HG02623 (cell line): ENCODE data around the gene NSF.
A peak's percentile ranks its signal among the peaks of the same experiment; 100 is the strongest.
"Not testable (repeated sequence)": the region's sequence is repeated elsewhere in the genome, so short reads cannot be mapped to it uniquely, and the experiment has no call there.

Experiments
- ATAC-seq: cut with Tn5 transposase; IDR thresholded peaks from one replicate; pipeline ENCODE4 v1.9.1; 2021; ENCODE audit warnings: moderate library complexity; ENCODE audit not compliant: unreplicated experiment

The NSF gene

DNA sequence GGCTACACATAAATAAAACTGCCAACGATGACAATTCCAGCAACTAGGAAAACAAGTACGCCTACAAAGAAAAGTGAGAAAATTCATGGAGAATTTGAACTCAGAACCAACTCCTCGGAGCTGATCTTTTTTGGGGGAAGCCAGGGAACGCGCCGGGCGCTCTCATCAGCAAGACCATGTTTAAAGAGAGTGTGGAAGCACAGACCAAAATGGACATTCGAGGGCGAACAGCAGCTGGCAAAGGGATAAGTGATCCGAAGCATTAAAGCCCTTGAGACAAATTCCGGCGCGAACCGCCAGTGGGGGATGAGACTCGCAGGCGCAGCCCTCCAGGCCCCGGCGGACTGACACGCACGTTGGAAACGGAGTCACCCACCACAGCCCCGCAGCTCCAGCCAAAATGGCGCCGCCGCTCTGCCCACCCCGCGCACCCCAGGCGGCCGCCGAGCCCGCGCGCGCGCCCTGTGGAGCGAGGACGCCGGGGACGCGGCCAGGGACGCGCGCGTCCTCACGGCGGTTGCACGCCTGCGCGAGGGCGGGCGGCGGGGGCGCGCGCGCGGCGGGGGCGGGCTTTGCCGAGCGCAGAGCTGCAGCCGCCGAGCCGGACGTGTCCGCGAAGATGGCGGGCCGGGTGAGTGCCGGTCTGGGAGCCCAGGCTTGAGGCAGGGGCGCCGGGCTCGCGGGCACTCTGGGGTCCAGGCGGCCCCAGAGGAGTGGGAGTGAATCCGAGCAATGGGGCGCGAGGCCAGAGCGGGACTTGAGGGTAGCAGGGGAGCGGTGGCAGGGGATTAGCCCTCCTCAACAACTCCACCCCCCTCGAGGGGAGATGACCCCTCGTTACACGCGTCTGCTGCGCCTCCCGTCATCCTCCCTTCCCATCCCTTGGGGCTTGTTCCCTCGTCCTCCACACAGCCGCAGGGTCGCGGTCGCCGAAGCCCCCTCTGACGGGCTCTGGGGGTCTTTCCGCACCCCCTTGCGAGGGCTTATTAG is at the start of gene NSF:
TSS of gene NSF (plus strand) at position 513 of the 990 bp plus-strand sequence. CDS start at position 620, 107 bp downstream.
- peak; percentile 77 for ATAC-seq

DNA sequence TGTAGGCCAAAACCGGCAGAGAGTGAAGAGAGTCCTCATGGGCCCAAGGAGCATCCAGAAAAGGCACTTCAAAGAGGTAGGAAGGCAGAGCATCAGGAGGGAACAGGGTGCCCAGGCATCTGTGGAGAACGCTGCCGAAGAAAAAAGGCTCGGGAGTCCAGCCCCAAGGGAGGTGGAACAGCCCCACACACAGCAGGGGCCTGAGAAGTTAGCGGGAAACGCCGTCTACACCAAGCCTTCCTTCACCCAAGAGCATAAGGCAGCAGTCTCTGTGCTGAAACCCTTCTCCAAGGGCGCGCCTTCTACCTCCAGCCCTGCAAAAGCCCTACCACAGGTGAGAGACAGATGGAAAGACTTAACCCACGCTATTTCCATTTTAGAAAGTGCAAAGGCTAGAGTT is 41.9 kb upstream of the NSF start:
- not testable (repeated sequence) for ATAC-seq

DNA sequence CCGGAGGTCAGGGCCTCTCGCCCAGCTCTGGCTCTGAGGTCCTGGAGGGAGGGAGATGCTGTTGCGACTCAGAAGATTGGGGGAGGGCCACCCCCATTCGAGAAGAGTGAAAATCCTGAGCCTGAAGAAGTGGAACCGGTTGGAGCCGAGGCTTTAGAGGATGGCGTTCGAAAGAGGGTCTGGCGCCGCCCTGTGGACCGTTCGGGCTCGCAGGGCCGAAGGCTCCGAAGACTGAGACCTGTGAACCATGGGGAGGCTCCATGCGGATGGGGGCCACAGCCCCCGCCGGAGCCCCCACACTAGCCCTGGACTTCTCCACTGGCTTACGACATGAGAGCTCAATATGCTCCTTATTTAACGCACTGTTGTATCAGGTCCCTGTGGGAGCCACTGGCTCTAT is 31.3 kb upstream of the NSF start:
- not testable (repeated sequence) for ATAC-seq

DNA sequence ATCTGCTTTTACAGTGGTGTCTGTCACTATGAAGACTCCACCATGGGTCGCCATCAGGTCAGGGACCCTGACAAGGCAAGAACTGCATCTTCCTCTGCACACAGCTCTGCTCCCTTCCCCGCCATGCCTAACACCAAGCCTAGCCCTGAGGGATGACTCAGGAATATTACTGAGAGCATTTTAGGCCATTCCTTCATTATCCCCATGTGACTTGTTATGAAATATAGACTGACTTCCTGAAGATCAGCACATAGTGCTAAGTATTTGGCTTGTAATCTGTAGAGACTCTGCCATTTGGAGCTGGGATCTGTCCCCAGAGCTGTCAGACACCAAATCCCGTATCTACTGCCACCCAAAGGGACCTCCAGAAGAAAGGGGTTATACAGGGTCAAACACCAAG is 30.4 kb upstream of the NSF start:
- not testable (repeated sequence) for ATAC-seq

DNA sequence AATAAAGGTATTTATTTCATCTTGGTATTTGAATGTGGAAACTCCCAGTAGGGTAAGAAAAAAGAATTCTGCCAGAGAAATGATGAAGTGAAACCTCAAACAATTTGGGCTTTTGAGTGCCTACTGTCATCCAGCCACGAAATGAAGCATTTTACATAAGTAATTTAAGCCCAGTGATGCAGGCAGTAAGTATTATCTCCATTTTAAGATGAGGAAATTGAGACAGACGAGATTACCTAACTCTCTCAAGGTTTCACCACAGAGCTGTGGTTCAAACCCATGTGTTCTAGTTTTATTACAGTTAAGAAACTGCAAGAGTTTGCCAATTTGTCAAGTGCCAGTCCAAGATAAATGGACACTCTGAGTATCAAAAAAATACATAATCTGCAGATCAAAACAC is 24.2 kb upstream of the NSF start:
- ATAC-seq, result not testable (repeated sequence)

DNA sequence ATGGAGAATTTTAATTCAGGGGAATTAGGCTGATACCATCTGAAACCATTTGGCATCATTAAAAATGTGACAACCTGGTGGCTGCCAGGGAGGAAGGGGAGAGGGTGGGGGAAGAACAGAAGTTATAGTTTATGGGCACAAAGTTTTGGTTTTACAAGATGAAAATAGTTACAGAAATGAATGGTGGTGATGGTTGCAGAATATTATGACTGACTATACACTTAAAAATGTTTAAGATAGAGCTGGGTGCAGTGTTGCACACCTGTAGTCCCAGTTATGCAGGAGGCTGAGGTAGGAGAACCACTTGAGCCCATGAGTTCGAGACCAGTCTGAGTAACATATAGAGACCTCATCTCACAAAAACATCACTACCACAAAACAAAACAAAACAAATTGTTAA is 23.5 kb upstream of the NSF start:
- not testable (repeated sequence) for ATAC-seq

DNA sequence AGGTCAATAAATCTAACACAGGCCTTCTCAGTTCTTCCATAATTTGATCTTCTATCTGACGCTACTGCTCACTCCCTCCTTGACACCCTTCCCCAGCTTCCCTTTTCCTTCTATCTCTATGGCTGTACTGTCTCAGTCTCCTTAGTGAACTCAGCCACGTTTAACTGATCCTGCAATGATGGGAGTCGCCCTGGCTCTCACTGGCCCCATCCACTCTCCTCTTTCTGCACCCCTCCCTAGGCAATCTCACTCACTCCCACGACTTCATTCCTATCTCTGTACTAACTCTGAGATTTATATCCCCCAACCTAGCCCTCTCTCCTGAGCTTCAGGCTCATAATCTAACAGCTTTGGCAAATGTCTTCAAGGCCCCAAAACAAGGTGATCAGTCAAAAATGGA is 18.7 kb upstream of the NSF start:
- ATAC-seq, result not testable (repeated sequence)

DNA sequence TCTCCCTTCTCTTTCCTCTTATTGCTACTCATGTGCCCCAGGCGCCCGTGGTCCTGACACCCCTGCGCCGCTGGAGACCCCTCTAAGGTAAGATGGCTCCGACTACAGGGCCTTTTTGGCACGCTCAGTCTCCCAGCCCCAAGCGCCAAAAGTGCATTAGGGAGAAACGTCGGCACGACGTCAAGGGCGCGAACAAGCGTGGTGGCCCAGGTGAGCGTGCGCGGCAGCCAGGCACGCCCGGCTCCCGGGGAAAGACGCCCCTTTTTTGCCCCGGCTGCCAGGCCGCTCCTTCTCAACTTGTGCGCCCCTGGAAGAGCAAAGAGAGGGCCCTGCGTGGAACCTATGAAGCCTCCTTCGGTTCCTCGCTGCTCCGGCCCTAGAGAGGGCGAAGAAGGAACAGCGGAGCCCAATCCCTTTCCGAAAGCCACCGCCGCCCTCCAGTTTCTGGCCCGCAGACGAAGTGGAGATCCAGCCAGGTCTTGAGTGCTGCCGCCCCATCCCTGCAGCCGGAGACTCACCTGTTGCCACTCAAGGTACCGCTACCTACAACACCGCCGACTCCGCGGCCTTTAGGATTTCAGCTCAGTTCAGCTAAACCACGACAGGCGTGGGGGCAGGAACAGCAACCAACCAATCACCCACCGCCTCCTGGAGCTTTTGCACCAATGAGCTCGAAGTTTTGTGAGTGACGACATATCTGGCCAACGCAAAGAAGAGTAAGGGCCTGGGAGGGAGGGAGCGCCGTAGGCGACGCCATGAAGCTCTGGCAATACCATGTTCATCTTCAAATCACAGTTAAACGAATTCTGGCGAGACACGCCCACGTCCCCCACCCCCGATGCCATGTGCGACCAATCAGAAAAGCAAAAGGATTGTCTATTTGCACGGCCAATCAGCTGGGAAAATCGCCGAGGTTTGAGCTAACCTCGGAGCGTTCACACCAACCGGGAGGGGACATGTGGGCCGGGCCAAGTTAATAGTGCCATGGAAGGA is 11.1 kb upstream of the NSF start, which contains the start of gene ARL17A:
TSS of gene ARL17A (minus strand) at position 609 of the 993 bp plus-strand sequence. CDS start 3,369 bp downstream, outside the sequence.
- peak; percentile 95 for ATAC-seq

DNA sequence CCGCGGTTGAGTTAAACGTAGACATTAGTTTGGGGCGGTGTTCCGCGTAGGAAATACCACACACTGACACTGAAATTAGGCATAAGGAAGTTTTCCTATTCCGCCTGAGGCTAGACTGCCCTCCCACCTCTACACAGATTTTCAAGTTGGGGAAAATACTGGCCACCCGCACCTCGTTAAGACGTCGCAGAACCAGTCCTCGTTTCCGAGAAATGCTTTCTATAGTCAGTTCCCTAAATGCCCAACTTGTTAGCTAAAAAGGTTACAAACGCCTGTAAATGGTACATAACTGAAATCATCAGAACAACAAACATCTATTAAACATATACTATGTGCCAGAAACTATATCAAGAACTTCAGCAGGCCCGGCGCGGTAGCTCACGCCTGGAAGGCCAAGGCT is 10.4 kb upstream of the NSF start:
- ATAC-seq, result not testable (repeated sequence)

DNA sequence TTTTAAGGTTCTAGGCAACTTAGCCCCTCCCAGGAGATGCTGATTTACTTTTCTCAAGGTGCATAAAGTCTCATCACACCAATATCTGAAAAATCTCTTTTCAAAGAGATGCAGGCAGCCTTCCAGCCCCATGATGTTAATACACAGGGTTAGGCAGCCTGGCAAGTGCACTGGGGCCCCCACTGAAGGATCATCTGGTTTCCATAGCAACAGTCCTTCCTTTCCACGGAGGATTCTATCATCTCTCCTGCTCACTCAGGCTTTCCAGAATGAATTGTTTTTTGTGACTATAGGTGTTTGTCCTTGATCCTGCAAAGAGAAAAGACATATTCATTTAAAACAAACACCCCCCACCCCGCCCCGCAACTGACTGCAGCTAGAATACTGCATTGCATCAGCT is 5.0 kb upstream of the NSF start:
- ATAC-seq, result not testable (repeated sequence)

DNA sequence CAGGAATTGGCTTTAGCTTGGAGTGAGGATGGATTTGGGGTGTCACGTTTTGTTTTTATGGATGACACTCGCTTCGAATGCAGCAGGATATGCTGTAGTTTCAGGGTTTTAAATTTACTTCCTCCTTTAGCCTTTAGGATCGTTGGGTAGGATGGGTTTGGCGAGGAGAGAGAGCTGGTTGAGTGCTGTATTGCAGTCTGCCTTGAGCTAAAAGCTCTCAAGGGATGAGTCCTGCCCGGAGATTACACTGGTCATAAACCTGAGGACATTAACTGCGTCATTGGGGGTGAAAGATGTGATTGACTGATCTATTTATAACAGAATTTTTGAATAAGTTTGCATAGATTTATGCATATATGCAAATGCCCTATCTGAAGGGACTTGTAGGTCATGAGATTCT is 863 bp downstream of the NSF start:
- ATAC-seq, result not testable (repeated sequence)

DNA sequence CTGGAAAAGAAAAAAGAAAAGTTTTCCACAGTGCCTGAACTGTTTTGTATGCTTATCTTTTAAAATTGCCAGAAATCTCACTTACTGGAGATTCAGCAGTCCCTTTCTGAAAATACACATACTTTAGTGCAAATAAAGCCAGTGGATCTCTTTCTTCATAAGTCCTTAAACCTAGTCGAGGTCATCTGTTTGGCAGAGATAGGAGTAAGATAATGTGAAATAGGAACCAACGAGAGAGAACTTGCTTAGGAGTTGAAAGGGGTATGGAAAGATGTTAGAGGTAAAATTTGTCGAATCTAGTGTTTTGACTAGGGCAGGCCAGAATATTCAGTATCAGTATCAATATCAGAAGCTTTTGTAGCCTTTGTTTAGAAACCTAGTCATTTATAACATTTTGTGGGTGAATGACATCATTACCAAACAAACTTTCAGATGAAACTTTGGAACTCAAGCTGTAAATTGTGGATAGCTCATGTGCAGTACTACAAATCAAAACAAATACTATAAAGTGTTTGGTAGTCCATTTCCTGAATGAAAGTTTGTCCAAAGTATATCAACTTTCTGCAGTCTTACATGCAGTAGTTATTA is 8.0 kb downstream of the NSF start:
- ATAC-seq, result not testable (repeated sequence)

DNA sequence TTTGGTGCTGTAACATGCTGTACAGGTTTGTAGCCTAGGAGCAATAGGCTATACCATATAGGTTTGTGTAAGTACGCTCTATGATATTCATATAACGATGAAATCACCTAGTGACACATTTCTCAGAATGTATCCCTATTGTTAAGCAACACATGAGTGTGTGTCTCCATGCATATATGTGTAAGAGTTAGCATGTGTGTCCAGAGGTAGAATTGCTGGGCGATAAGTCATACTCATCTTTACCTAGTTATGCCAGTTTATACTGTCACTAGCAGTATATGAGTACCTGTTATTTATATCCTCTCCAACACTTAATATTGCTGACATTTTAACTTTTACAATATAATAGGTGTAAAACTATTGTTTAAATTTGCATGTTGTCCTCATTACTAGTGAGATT is 10.3 kb downstream of the NSF start:
- not testable (repeated sequence) for ATAC-seq

DNA sequence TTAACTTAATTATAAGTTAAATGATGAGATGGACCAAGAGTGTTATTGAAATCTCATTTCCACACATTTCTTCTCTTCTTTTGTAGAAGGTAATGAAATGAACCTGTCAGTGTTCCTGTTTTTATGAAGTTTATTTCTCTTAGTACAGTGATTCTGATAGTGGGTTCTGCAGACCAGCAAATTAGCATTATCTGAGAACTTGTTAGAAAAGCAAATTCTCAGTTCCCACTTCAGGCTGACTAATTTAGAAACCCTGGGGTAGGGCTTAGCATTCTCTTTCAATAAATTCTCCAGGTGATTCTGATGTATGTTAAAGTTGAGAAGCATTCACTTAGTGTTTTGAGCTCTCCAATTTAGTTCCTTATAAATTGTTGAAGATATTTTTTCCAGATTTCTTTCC is 12.7 kb downstream of the NSF start:
- ATAC-seq, result peak; percentile 71

DNA sequence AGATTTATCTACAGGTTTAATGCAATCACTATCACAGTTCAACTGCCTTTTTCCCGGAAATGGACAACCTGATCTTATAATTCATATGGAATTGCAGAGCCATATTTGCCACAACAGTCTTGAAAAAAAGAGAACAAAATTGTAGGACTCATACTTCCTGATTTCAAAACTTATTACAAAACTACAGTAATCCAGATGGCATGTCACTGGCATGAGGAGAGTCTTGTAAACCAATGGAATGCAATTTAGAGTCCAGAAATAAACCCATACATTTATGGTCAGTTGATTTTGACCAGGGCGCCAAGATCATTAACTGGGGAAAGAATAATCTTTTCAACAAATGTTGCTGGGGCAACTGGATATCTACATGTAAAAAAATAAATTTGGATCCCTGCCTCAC is 20.8 kb downstream of the NSF start:
- ATAC-seq, result not testable (repeated sequence)

DNA sequence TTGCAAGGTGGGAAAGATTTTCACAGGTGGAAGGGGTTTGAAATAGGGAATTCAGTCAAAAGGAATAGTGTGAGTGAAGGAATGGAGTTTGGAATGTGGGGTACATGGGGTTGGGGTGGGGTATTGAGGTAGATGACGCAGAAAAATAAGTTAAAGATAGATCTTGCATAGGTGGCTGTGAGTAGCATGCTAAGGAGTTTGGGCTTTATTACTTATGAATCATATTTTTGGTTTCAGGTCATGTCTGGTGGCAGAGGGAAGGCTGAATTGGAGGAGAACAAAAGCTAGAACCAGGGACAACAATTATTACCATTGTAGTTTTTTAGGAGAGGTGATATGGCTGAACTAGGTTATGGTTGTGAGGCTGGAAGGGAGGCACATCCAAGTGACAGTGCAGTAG is 23.4 kb downstream of the NSF start:
- ATAC-seq, result not testable (repeated sequence)

DNA sequence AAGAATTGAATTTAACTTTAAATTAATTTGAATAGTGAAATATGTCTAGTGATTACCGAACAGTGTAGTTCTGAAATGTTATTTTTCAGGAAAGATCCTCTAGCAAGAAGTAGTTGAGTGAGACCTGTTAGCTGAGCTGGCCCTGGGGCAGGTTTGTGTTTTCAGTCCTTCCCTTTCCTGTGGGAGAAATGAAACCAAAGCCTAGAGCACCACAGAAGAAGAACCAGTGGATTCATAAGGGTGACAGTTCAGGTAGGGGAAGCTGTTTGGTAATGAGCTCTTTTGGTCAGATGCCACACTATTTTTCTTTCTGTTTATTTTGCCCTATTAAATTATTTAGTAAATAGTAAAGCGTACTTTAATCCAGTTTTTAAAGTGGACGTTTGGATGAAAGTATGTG is 26.7 kb downstream of the NSF start:
- not testable (repeated sequence) for ATAC-seq

DNA sequence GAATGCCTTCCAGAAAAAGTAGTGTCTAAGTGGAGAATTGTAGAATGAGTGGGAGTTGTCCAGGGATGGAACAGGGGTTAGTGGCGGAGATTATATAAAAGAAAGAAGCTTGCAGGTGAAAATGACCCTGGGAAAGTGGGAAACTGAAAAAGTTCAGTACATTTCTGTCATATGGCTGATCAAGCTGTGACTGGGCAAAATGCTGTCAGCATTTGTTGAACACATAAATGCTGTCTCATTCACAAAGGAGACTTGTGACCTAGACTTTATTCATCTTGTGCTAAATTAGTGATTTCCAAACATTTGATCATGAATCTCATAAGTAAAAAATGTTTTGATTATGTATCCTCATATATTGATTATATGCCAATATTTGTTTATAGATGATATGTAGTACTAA is 28.5 kb downstream of the NSF start:
- not testable (repeated sequence) for ATAC-seq

DNA sequence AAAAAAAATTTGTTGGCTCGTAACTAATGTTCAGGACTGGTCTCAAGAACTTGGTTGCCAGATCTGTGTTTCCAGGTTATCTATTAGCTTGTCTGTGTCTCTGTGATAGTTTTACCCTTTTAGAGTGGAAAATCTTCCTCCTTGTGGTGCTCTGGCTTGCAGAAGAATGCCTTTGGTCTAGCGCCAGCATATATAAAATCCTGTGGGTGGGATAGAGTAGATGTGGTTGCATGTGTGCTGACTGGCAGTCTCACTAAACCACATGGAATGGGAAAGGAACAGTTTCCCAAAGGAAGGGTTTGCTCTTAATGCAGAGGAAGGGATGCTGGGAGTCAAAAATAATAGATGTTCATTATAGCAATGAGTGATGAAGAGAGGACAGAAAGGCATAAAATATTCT is 33.3 kb downstream of the NSF start:
- ATAC-seq, result not testable (repeated sequence)

DNA sequence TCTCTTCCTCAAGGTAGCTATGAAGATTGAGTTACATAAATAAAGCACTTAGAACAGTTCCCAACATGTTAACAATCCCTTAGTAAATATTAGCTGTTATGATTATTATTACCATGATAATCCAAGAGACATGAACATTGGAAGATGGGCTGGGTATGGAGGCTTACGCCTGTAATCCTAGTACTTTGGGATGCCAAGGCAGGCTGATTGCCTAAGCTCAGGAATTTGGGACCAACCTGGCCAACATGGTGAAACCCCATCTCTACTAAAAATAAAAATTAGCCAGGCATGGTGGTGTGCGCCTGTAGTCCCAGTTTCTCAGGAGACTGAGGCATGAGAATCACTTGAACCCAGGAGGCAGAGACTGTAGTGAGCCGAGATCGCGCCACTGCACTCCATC is 34.3 kb downstream of the NSF start:
- ATAC-seq, result not testable (repeated sequence)

DNA sequence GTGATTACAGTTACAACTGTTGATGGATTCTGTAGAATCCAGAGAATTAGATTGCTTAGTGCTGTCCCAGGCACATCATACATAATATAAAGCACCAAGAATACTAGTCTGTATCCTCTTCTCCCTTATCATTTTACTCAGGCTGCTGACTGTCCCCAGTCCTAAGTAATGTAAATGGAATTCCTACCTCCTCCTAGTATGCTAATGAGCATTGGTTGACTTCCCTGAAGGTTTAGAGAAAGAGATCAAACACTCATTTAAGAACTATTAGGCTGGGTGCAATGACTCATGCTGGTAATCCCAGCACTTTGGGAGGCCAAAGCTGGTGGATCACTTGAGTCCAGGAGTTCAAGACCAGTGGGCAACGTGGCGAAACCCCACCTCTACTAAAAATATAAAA is 37.0 kb downstream of the NSF start:
- ATAC-seq, result not testable (repeated sequence)
